AG09309 (cell line): Measurements from ENCODE around the gene CYP46A1.

ENCODE experiments used
- DNase-seq: peaks from one replicate; pipeline ENCODE4 v3.0.0-alpha.2; 2010; ENCODE audit warnings: low read depth
- H3K4me3 ChIP-seq: 2 replicates; pipeline ENCODE4 v1.5.1; 2011; ENCODE audit warnings: mild to moderate bottlenecking, low read depth, low read length, moderate library complexity; ENCODE audit not compliant: control insufficient read depth
- CTCF ChIP-seq: IDR thresholded peaks from 2 replicates; pipeline ENCODE4 v1.5.1; 2011; ENCODE audit warnings: mild to moderate bottlenecking, low read depth, low read length, inconsistent platforms; ENCODE audit not compliant: insufficient read depth, control insufficient read depth; ENCODE audit errors: missing control alignments

Gene CYP46A1

GRCh38 chr14:99678198-99678597 is 5.9 kb upstream of the CYP46A1 start:
- no peak for TF ChIP-seq CTCF
- no peak overlapping the region for H3K4me3 ChIP-seq
- DNase-seq, result no peak

GRCh38 chr14:99679111-99679510 is 5.0 kb upstream of the CYP46A1 start:
- TF ChIP-seq CTCF, result no peak
- no peak for DNase-seq
- H3K4me3 ChIP-seq, result no peak overlapping the region

- H3K4me3 ChIP-seq, result no peak overlapping the region
- no peak for TF ChIP-seq CTCF
- DNase-seq, result no peak
Observed at GRCh38 chr14:99679543-99679942, 4.6 kb upstream of the CYP46A1 start.

GRCh38 chr14:99679996-99680395 is 4.1 kb upstream of the CYP46A1 start:
- H3K4me3 ChIP-seq, result no peak overlapping the region
- no peak for TF ChIP-seq CTCF
- no peak for DNase-seq

GRCh38 chr14:99681101-99681831 is 2.8 kb upstream of the CYP46A1 start:
- TF ChIP-seq CTCF, result no peak
- H3K4me3 ChIP-seq, result no peak overlapping the region
- no peak for DNase-seq

- TF ChIP-seq CTCF, result no peak
- no peak overlapping the region for H3K4me3 ChIP-seq
- DNase-seq, result no peak
Observed at GRCh38 chr14:99681832-99682148, 2.3 kb upstream of the CYP46A1 start.
